HUES6 (cell line): Measurements from ENCODE around the gene CASKIN1.

ENCODE experiments used
- H3K27ac ChIP-seq: 2 replicates; pipeline ENCODE4 v1.7.0; 2013; ENCODE audit warnings: low read depth, mild to moderate bottlenecking, low read length, inconsistent platforms
- H3K27me3 ChIP-seq: 2 replicates; pipeline ENCODE4 v1.6.1; 2013; ENCODE audit warnings: low read length; ENCODE audit not compliant: control insufficient read depth, insufficient read depth
- H3K36me3 ChIP-seq: 2 replicates; pipeline ENCODE4 v1.6.1; 2013; ENCODE audit warnings: low read length; ENCODE audit not compliant: control insufficient read depth, insufficient read depth
- H3K4me1 ChIP-seq: 2 replicates; pipeline ENCODE4 v1.6.1; 2013; ENCODE audit warnings: low read length; ENCODE audit not compliant: control insufficient read depth, insufficient read depth
- H3K4me3 ChIP-seq: 2 replicates; pipeline ENCODE4 v1.5.1; 2013; ENCODE audit warnings: low read depth, low read length
- H3K9ac ChIP-seq: one replicate; pipeline ENCODE4 v1.6.1; 2013; ENCODE audit warnings: mild to moderate bottlenecking, low read length
- H3K9me3 ChIP-seq: 2 replicates; pipeline ENCODE4 v1.6.1; 2013; ENCODE audit warnings: low read depth, low read length; ENCODE audit not compliant: control insufficient read depth, insufficient read depth

Gene CASKIN1

DNA sequence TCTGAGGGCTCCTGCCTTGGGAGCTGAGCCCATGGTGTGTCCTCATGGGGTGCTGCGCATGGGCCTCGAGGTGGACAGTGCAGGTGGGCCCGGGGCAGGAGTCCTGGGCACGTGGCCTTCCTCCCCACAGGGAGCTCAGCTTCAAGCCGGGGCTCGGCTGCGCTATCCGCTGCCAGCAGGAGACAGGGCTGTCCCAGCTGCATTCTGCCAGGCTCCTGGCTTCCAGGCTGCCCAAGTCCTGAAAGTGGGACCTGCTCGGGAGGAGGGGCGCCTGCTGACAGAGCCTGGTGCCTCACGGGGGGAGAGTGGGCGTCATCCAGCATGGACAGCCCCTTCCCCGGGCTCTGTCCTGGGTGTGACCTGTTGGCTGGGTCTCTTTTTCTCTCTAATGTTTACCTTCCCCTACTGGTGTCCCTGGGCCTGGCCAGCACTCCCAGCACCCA lies 33.7 kb downstream of the CASKIN1 start:
- Histone ChIP-seq H3K4me3 (no peak overlapping the region), H3K4me1 (peaks cover 28% of the 10 kb centered on the region), H3K27me3 (no peaks in the 10 kb centered on the region), H3K36me3 (peaks cover 27% of the 10 kb centered on the region), H3K9me3 (peaks cover 3% of the 10 kb centered on the region; the same call in 1 of the 2 replicates), H3K9ac (no peak overlapping the region), H3K27ac (no peak overlapping the region)

DNA sequence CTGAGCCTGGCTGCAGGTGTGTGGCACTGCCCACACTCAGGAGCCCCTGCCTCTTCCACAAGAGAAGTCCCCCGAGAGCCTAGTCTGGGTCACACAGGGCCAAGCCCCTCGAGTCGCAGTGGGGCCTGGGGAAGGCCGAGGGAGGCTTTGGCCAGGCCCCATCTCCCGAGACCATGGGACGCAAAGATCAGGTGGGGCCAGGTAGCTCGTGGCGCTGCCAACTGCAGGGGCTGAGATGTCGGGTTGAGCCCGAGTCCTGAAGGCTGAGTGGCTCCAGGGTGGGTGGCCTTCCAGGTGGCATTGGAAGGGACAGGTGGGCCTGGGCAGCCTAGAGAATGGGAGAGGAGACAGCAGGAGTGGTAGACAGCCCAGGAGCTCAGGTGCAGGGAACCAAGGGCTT lies 34.5 kb downstream of the CASKIN1 start:
- Histone ChIP-seq H3K4me3 (no peak overlapping the region), H3K9ac (no peak overlapping the region), H3K27ac (peak overlapping the region; percentile 51; the same call in 1 of the 2 replicates), H3K4me1 (peaks cover 36% of the 10 kb centered on the region), H3K36me3 (peaks cover 20% of the 10 kb centered on the region), H3K27me3 (no peaks in the 10 kb centered on the region), H3K9me3 (peaks cover 3% of the 10 kb centered on the region; the same call in 1 of the 2 replicates)

DNA sequence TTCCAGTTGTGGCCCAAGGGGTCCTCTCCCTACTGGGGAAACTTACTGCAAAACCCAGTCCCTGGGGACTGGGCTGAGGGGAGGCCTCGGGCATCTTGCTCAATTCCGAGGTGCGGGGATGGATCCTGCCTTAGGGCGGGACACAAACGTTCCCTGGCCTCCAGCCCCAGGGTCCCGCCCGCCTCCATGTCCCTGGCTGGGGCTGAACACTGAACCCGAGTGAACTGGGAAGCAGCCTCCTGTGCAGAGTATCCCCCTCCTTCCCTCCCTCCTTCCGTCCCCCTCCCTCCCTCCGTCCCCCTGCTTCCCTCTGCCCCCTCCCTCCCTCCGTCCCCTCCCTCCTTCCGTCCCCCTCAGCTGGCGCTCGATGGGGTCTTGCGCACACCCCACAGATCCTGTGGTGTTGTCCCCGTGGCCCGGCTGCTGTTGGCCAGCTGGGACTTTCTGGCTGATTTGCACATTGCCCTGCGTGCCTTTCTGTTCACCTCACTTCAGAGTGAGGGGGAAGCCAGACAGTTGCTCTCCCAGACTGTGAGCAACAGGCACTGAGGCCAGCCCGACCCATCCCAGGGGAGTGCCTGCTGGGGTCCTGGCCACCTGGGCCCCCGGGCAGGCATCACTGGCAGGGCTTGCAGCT lies 35.4 kb downstream of the CASKIN1 start:
- Histone ChIP-seq H3K4me1 (peaks cover 39% of the 10 kb centered on the region), H3K4me3 (no peak overlapping the region), H3K9ac (peak overlapping the region; percentile 27), H3K36me3 (peaks cover 12% of the 10 kb centered on the region), H3K9me3 (peaks cover 3% of the 10 kb centered on the region; the same call in 1 of the 2 replicates), H3K27me3 (no peaks in the 10 kb centered on the region), H3K27ac (peak overlapping the region; percentile 51; the same call in 1 of the 2 replicates)

DNA sequence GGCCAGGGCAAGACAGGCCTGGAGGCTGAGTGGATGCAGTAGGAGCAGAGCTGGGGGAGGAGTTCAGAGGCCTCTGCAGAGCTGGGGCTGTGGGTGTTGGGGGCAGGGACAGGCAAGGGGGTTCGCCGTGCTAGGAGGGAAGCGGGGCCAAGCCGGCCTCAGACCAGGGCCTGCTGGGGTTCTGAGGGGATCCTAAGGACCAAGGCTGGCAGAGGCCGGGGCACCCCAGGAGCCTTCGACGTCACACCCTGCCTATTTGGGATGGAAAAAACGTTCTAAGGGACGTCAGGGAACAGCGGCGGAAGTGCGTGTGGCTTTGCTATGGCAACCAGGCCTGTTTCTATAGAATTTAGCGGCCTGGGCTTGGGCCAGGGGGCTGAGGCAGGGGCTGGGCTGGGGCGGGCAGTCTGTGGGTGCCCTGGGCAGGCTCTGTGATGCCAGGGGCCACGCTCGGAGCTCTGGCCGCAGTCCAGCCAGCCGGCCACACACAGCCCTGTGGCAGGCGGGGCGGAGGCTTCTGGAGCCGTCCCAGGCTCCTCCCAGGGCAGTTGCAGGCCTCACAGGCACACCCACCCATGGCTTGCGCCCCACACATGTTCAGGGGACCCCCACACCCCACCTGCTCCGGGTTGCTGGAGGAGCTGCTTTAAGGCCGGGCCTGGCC lies 37.1 kb downstream of the CASKIN1 start:
- H3K9me3 ChIP-seq: peaks cover 2% of the 10 kb centered on the region; the same call in 1 of the 2 replicates
- H3K27me3 ChIP-seq: no peaks in the 10 kb centered on the region
- peak overlapping the region; percentile 34 for H3K9ac ChIP-seq
- H3K36me3 ChIP-seq: peaks cover 10% of the 10 kb centered on the region
- H3K27ac ChIP-seq: peak overlapping the region; percentile 51; the same call in 1 of the 2 replicates
- H3K4me1 ChIP-seq: peaks cover 39% of the 10 kb centered on the region
- no peak overlapping the region for H3K4me3 ChIP-seq

DNA sequence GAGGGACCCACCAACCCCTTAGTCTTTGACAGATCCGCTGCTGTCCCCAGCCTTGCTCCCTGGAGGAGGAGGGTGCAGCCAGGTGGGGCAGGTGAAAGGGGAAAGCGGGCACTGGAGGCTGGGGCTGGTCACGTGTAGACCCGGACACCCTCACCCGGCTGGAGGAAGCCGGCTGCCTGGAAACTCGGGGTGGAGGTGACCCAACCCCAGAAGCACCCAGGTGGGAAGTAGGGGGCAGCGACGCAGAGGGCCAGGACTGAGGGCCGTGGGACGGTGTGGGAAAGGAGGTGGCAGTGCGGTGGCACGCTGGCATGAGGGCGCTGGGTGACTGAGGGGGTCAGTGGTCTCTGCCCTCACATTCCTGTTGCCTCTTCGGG lies 38.2 kb downstream of the CASKIN1 start:
- Histone ChIP-seq H3K9ac (peak overlapping the region; percentile 9), H3K27ac (no peak overlapping the region; the same call in 1 of the 2 replicates), H3K4me3 (no peak overlapping the region), H3K4me1 (peaks cover 47% of the 10 kb centered on the region), H3K9me3 (no peaks in the 10 kb centered on the region), H3K36me3 (peaks cover 19% of the 10 kb centered on the region), H3K27me3 (no peaks in the 10 kb centered on the region)

DNA sequence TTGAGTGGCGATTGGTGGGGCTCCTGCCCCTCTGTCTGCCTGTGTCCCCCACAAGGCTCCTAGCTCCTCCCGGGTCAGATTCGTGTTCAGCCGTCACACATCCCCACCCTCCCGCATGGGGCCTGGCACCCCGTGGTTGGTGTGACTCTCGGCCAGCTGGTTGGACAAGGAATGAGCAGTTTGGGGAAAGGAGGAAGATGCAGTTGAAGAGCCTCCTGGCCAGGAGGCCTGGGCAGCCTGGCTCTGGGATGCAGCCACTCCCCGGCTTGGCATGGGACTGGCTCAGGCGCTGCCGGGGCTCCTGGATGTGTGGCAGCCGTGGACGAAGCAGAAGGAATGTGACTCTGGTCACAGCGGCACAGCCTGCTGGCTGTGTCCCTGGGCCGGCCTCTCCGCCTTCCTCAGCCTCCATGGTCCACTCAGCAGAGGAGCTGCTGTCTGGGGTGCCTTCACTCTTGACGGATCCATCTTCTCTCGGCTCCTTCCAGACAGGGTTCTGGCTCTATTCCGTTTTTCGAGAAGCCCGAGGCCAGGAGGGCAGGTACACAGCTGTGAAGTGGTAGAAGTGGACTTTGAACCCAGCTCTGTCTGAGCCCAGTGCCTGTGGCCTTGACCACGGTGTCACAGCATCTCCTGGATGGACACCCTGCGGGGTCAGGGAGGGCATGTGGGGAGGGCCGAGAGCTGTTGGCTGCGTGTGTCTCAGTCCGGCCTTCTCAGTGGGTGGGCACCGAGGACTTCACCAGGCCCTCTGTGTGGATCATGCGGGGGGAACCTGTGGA lies 38.7 kb downstream of the CASKIN1 start:
- Histone ChIP-seq H3K4me3 (no peak overlapping the region), H3K9me3 (no peaks in the 10 kb centered on the region), H3K4me1 (peaks cover 53% of the 10 kb centered on the region), H3K36me3 (peaks cover 24% of the 10 kb centered on the region), H3K27ac (no peak overlapping the region; the same call in 1 of the 2 replicates), H3K9ac (no peak overlapping the region), H3K27me3 (no peaks in the 10 kb centered on the region)

DNA sequence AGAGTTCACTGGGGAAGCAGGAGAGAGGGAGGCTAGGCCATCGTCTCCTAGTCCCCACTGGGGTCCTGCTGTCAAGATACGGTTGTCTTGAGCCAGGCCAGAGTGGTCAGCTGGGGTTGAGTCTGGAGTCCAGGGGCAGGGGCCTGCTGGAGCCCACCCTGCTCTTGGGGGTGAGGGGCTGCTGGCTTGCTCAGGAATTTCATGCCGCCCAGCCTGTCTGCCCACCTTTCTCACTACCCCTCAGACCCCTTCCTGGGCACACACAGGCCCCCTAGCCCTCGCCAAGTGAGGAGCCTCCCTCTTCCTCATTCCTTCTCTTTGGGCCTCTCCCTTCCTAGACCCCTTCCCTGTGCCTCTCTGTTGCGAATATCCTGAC lies 39.6 kb downstream of the CASKIN1 start:
- H3K9me3 ChIP-seq: no peaks in the 10 kb centered on the region
- H3K27ac ChIP-seq: no peak overlapping the region
- H3K4me1 ChIP-seq: peaks cover 58% of the 10 kb centered on the region
- peak overlapping the region; percentile 96 for H3K4me3 ChIP-seq
- peaks cover 31% of the 10 kb centered on the region for H3K36me3 ChIP-seq
- no peaks in the 10 kb centered on the region for H3K27me3 ChIP-seq
- H3K9ac ChIP-seq: peak overlapping the region; percentile 42

DNA sequence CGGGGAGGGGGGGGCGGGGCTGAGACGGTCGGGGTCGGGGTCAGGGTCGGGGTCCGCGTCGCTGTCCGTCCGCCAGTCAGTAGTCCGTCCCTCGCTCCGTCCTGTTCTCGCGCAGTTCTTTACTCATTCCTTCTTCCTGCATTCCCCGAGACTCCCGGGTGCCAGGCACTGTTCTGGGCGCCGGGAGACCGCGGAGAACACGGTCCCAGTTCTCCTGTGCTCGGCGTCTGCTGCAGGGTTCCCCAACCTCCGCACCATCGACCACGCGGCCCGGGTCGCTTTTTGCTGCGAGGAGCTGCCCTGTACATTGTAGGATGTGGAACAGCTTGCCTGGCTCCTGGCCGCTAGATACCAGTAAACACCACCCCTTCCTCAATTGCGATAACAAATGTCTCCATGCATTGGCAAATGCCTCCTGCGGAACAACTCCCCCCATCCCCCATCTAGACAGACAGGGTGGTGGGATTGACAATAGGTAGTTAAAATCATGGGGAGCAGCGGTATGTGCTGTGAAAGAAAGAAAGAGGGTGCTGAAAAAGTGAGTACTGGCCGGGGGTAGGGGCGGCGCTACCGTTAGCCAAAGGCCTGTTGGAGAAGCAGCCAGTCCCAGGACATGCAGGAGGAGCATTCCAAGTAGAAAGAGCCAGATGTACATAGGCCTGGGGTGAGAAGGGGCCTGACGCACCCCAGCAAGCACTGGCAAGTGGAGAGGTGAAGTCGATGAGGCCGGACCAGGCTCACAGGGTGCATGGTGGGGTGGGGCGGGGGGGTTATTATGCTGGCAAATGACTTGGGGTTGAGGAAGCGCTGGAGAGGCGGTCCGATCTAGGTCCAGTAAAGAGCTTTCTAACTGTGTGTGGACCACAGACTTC lies 40.2 kb downstream of the CASKIN1 start:
- H3K9me3 ChIP-seq: no peaks in the 10 kb centered on the region
- H3K9ac ChIP-seq: peak overlapping the region; percentile 92
- peak overlapping the region; percentile 96 for H3K4me3 ChIP-seq
- H3K36me3 ChIP-seq: peaks cover 37% of the 10 kb centered on the region
- 0 out of 2 replicates have a peak overlapping the region, but pooled peaks have one; percentile 68 for H3K27ac ChIP-seq
- no peaks in the 10 kb centered on the region for H3K27me3 ChIP-seq
- peaks cover 64% of the 10 kb centered on the region for H3K4me1 ChIP-seq

DNA sequence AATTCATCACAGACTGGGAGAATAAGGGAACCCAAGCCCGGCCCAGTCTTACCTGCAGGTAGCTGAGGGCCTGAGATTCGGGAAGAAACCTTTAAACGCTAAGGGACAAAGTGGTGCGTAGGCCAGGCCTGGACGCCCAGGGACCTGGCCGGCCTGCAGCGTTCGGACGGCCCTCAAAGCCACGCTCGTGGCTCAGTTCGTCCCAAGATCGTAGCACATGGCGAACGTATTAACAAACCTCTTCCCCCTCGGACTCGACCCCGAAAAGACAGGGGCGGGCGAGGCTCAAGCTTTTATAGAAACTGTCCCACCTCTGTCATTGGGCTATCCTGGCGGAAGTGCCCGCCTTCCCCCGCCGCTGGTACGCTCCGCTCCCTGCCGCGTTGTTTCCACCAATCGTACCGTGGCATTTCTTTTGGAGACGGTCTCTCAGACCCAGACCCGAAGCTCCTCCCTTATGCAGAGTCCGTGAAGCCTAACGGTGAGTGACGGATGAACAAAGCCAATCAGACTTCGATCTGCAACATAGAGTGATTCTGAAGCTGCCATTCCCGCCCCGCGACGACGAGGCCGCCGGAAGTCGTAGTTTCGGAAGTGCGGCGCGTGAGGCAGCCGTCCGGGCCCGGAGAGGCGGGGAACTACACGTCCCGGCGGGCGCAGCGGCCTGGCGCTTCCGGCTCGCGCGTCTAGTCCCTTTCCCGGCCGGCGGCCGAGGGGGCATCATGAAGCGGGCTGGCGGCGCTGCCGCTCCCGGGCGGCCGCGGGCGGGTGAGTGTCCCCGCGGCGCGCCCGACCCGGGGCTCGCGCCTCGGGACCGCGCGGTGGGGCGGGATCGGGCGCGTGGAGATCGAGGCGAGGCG lies 41.1 kb downstream of the CASKIN1 start, which contains the start of gene TRAF7:
TRAF7 (plus strand) TSS at position 692 of the 860 bp plus-strand sequence. CDS start 8,139 bp downstream, outside the sequence.
- Histone ChIP-seq H3K4me3 (peak within 1 kb of the TSS; percentile 97), H3K27me3 (no peaks in the 10 kb centered on the region), H3K27ac (peak within 1 kb of the TSS; percentile 94), H3K4me1 (peaks cover 69% of the 10 kb centered on the region), H3K9ac (peak within 1 kb of the TSS; percentile 100), H3K36me3 (peaks cover 38% of the 10 kb centered on the region), H3K9me3 (no peaks in the 10 kb centered on the region)
